Neutrophil (primary cell): ENCODE results near the gene POLR3B.

Experiments used
- H3K27ac ChIP-seq: fragments of 200-600 bp; sonication (generic); 2 replicates; pipeline ENCODE4 v1.5.1; 2016; ENCODE audit warnings: mild to moderate bottlenecking, moderate library complexity
- H3K27me3 ChIP-seq: fragments of 200-600 bp; sonication (generic); 2 replicates; pipeline ENCODE4 v1.6.0; 2016; ENCODE audit warnings: mild to moderate bottlenecking
- H3K36me3 ChIP-seq: fragments of 200-600 bp; sonication (generic); 2 replicates; pipeline ENCODE4 v1.5.1; 2017
- H3K4me1 ChIP-seq, 2 experiments: fragments of 200-600 bp in 1 of 2; sonication (generic) in 1 of 2; 1 replicate in 1 of 2; 2 replicates in 1 of 2; pipeline versions ENCODE4 v1.5.1 to v1.6.1; 2013 to 2016; ENCODE audit warnings: low read depth in 1 of 2, low read length in 1 of 2, mild to moderate bottlenecking in 1 of 2, moderate library complexity in 1 of 2; ENCODE audit not compliant: control insufficient read depth in 1 of 2, insufficient read depth in 1 of 2
- H3K4me3 ChIP-seq, 2 experiments: fragments of 200-600 bp in 1 of 2; sonication (generic) in 1 of 2; 1 replicate in 1 of 2; 2 replicates in 1 of 2; pipeline ENCODE4 v1.5.1; 2013 to 2016; ENCODE audit warnings: low read depth in 1 of 2, low read length in 1 of 2, mild to moderate bottlenecking in 1 of 2, moderate library complexity in 1 of 2
- H3K9me3 ChIP-seq: fragments of 200-600 bp; sonication (generic); 2 replicates; pipeline ENCODE4 v1.5.1; 2016
- CTCF ChIP-seq: fragments of 200-600 bp; sonication (generic); IDR thresholded peaks from 2 replicates; pipeline ENCODE4 v1.5.1; 2016; ENCODE audit warnings: antibody characterized with exemption

The POLR3B gene

DNA sequence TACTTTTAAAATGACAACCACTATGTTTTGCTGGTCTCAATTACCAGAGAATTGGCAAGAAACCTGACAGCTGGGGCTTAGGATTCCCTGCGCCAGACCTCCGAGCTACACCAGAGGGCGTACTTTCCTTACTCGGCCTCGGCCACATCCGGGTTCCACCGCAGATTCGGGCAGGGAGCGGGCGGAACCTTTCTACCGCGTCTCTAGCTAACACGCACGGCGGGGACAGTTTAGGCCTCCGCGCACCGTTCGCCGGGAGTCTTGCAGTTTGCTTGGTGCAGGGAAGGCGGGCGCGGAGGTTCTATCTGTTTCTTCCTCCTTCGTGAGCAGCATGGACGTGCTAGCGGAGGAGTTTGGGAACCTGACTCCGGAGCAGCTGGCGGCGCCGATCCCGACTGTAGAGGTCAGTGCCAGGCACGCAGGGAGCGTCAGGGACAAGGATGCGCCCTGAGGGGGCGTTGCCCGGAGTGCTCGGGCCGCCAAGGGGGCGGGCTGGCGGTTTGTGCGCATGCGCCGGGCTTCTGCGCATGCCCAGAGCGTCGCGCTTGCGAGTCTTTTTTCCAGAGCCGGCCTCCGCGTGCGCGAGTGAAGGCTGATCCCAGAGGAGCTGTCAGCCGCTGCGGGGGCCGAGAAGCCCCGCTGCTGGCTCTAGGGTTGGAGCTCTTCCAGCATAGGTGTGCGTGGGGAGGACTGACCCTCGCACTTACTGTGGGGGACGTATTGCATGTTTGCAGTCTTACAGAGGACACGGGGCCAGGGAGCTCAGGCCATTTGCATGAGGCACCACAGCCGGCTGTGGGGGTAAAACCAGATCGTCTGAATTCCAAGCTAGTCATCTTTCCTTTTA is at the start of gene POLR3B:
POLR3B (plus strand) TSS at position 200 of the 847 bp plus-strand sequence; CDS start at position 332, 132 bp downstream.
- Histone ChIP-seq H3K36me3 (no peaks in the 10 kb centered on the region), H3K27ac (peak within 1 kb of the TSS; percentile 92), H3K9me3 (no peaks in the 10 kb centered on the region), H3K4me1 (peaks cover 17% of the 10 kb centered on the region in 2 experiments), H3K27me3 (peaks cover 11% of the 10 kb centered on the region), H3K4me3 (peak within 1 kb of the TSS; percentile 89 to 93)
- TF ChIP-seq CTCF, result peak; percentile 88

DNA sequence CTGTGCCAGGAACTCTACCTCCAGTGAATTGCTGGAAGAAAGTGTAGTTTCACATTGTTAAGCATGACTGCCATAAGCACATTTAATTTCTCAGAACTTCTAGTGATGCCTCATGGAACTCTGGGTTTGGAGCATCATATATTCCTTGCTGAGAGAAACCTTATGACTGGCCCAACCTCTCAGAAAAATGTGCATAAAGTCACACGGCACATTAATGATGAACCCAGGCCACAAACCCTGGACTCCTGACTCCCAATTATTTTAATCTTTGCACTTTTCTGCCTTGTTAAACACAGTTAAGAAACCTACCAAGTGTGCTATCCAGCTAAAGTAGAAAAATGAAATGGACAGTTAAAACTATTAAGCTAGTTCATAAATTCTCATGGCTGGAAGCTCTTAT is 49.4 kb upstream of the POLR3B start:
- no peaks in the 10 kb centered on the region for H3K9me3 ChIP-seq
- no peak for TF ChIP-seq CTCF
- H3K27me3 ChIP-seq, result no peaks in the 10 kb centered on the region
- peaks cover 47% of the 10 kb centered on the region for H3K36me3 ChIP-seq
- H3K4me1 ChIP-seq, result peaks cover 95 to 98% of the 10 kb centered on the region in 2 experiments
- peak overlapping the region; percentile 99 for H3K27ac ChIP-seq
- H3K4me3 ChIP-seq, result no peak overlapping the region

DNA sequence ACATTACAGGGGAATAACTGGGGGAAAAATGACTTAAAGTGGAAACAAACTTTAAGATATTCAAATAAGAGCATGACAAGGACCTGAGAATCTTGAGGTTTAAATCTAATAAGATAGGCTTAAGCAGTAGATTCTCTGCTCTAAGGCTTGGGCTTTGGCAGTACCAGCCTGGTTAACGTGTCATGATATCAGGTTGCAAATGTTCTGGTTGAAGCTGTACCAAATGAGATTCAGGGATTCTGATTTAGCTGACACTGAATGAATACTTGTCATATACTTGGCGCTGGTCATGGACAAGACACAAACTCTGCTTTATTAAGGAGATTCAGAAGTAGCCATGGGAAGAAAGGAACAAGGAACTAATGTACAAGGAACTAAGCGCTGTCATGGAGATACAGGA is 48.9 kb upstream of the POLR3B start:
- TF ChIP-seq CTCF, result no peak
- Histone ChIP-seq H3K36me3 (peaks cover 50% of the 10 kb centered on the region), H3K4me3 (no peak overlapping the region), H3K27ac (peak overlapping the region; percentile 99), H3K9me3 (no peaks in the 10 kb centered on the region), H3K27me3 (no peaks in the 10 kb centered on the region), H3K4me1 (peaks cover 97 to 98% of the 10 kb centered on the region in 2 experiments)

GRCh38 chr12:106309671-106310505 is 47.7 kb upstream of the POLR3B start:
- TF ChIP-seq CTCF, result no peak
- Histone ChIP-seq H3K4me1 (peaks cover 85% of the 10 kb centered on the region in 2 experiments), H3K9me3 (no peaks in the 10 kb centered on the region), H3K36me3 (peaks cover 63% of the 10 kb centered on the region), H3K27me3 (no peaks in the 10 kb centered on the region), H3K27ac (peak overlapping the region; percentile 99), H3K4me3 (peak overlapping the region; percentile 35 to 39)

DNA sequence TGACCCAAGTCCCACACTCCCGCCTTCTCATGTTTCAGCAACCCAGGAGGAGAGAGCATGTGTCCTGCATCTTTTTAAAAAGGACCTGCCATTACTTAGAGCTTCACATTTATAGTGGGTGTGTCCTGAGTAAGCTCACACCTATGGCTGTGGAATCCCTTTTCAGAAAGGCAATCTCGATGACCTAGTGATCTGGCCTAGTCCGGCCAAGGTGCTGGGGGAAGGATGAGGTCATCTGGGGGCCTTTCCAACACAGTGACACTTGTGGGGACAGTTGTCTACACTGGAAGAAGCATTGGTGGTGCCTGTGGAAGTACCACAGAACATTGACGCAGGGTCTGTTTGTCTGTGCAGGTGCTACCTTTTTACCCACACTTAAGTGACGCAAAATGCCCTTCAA is 46.9 kb upstream of the POLR3B start:
- Histone ChIP-seq H3K27ac (peak overlapping the region; percentile 99), H3K36me3 (peaks cover 71% of the 10 kb centered on the region), H3K4me1 (peaks cover 79 to 80% of the 10 kb centered on the region in 2 experiments), H3K9me3 (no peaks in the 10 kb centered on the region), H3K27me3 (no peaks in the 10 kb centered on the region), H3K4me3 (peak overlapping the region; percentile 35 to 39)
- TF ChIP-seq CTCF, result no peak
